GM18508 (cell line): Measurements from ENCODE around the gene CEP57.
"Not testable (repeated sequence)": the region's sequence is repeated elsewhere in the genome, so short reads cannot be mapped to it uniquely, and the experiment has no call there.

ENCODE experiments used
- ATAC-seq: cut with Tn5 transposase; IDR thresholded peaks from one replicate; pipeline ENCODE4 v1.9.1; 2021; ENCODE audit warnings: moderate number of reproducible peaks; ENCODE audit not compliant: insufficient read depth, unreplicated experiment

The CEP57 gene

DNA sequence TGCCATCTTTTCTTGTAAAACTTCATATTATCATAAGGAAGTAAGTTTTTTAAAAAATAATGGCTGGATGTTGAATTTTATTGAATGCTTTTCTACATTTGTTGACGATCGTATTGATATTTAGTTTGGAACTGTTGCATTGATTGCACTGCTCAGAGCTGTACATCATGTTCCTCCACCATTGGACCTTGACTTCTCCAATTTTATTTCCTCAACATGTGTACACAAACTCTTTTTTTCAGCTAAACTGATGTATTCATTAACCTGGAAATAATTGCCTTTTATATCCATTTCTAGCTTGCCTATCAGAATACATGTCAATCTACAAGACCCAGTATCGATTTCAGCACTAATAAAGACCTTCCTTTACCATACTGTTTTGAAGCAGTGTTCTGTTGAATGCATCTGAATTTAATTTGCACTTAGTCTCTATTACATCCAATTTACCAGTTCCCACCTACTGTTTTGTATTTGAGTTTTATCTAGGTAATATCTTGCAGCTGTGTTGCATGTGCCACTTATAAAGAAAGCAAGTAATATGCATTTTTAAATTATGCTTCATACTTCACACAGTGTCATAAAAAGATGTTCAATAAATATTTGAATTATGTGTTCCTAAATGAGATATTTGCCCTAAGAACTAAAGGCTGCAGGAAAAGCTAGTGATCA lies 5.5 kb downstream of the CEP57 start:
- ATAC-seq: no peak

DNA sequence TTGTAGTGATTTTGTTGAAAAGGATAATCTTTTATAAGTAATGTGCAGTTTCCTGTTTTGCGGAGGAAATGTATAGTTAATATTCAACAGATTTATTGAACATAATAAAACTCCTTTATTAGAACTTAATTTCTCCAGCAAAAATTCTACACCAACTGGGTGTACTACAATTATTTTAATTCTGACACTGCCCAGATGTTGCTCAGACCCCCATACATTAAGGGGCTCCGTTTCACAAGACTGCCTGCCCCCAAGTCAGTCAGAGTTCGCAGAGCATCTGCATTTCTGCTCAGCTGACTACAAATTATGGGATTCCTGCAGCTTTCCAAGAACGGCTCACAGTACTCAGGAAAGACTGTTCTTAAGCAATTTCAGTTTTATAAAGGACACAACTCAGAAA lies 6.2 kb downstream of the CEP57 start:
- no peak for ATAC-seq

DNA sequence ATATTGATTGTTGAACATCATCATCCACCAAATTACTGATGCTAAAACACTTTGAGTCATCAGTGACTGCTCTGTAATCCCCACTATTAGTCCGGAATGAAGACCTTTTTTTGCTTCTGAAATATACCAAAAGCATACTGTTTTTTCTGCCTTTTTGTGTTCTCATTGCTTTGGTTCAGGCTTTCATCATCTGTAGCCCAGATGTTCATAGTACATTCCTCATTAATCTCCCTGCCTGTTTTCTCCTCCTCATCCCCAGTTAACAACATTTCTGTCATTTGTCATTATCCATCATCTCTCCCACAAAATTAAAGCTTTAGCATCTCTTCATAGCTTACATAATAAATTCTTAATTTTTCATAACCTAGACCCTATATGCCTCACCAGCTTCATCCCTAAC lies 9.2 kb downstream of the CEP57 start:
- no peak for ATAC-seq

DNA sequence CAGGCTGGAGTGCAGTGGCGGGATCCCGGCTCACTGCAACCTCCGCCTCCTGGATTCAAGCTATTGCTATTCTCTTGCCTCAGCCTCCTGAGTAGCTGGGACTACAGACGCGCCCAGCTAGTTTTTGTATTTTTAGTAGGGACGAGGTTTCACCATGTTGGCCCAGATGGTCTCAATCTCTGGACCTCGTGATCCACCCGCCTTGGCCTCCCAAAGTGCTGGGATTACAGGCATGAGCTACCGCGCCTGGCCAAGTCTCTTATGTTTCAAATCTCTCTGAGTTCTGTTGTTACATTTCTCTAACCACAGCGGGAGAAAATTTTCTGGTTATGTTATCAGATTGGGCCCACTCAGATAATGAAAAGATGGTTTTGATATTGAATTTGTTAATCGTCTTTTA lies 10.1 kb downstream of the CEP57 start:
- ATAC-seq: no peak

DNA sequence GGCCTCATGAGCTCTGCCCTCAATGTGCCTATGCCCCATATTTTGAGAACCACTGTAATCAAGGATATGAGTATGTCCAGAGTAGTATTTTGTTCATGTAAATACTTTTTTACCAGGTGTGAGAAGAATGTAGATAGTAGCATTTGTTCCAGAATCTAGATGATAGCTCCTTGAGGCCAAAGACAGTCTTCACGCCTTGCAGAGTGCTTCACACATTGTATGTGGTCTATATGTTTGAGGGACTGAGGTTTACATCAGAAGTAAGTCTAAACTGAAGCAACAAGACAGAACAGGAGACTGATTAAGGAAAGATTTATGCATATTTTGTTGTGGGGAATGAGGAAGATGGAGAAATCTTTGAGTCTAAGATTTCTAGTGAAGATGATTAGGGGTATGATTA lies 12.5 kb downstream of the CEP57 start:
- ATAC-seq: no peak

DNA sequence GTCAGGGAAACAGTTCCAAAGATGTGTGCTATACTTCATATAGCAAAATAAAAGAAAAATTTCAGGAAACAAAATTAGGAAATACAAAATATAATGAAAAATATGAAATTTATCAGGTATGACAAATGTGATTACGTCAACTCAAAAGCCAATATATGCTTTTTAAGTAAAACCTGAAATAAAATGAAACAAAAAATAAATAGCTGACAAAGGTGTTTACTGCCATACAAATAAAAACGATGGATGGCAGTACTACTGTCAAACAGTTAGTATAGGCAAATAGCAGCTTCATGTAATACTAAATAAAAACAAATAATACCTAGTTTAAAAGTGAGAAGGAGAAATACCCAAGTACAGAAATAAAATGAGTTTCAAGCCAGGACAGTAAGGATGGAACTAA lies 13.7 kb downstream of the CEP57 start:
- no peak for ATAC-seq

DNA sequence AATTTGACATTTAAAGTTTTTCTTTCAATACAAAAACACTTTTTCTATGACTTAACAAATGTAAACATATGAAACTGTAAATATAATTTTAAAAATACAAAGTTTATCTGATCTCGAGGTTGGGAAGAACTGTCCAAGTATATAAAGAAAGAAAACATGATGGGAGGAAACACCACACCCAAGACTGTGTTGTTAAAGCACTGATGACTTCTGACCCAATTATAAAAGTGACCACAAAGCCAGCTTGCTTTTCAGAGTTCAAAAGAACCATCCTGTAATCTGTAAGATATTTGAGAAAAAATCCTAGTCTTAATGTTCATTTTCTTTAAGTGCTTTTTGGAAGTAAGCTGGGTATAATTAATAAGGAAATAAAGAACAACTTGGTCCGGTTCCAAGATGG lies 15.6 kb downstream of the CEP57 start:
- ATAC-seq: no peak

DNA sequence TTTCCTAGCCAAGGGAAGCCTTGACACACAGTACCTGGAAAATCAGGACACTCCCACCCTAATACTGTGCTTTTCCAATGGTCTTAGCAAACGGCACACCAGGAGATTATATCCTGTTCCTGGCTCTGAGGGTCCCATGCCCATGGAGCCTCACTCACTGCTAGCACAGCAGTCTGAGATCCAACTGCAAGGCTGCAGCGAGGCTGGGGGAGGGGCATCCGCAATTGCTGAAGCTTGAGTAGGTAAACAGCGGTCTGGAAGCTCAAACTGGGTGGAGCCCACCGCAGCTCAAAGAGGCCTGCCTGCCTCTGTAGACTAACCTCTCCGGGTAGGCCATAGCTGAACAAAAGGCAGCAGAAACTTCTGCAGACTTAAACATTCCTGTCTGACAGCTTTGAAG lies 16.2 kb downstream of the CEP57 start:
- not testable (repeated sequence) for ATAC-seq

DNA sequence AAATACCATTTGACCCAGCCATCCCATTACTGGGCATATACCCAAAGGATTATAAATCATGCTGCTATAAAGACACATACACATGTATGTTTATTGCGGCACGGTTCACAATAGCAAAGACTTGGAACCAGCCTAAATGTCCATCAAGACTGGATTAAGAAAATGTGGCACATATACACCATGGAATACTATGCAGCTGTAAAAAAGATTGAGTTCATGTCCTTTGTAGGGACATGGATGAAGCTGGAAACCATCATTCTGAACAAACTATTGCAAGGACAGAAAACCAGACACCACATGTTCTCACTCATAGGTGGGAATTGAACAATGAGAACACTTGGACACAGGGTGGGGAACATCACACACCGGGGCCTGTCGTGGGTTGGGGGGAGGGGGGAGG lies 20.8 kb downstream of the CEP57 start:
- not testable (repeated sequence) for ATAC-seq

DNA sequence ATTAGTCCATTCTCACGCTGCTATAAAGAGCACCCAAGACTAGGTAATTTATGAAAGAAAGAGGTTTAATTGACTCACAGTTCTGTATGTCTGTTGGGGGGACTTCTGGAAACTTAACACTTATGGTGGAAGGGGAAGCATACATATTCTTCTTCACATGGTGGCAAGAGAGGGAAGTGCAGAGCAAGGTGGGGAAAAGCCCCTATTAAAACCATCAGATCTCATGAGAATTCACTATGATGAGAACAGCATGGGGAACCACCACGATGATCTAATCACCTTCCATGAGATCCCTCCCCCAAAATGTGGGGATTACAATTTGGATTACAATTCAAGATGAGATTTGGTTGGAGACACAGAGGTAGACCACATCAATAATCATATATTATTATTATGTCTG lies 25.7 kb downstream of the CEP57 start:
- ATAC-seq: no peak

DNA sequence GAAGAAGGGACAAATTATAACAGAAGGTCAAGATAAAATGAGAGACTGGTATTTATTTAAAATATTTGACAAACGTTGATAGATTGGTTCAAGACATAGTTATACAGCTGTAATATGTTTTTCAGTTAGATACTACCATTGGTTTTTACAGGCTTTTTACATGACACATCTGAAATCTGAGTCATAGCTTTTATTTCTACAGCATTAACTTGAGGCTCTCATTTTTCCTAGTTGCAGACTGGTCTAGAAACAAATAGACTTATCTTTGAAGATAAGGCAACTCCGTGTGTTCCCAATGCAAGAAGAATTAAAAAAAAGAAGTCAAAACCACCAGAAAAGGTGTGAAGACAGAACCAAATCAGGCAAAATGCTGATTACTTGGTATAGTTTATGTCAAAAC lies 31.3 kb downstream of the CEP57 start:
- ATAC-seq: no peak

DNA sequence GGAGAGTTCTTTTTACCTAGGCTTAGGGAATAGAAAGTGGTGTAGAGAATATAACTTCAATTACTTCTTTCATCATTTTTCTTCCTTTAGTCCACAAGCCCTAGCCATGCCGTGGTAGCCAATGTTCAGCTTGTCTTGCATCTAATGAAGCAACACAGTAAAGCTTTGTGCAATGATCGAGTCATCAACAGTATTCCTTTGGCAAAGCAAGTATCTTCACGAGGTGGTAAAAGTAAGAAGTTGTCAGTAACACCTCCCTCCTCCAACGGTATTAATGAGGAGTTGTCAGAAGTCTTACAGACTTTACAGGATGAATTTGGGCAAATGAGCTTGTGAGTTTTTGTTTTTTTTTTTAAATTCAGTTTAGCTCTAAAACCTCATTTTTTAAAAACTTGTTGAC lies 37.4 kb downstream of the CEP57 start:
- no peak for ATAC-seq

DNA sequence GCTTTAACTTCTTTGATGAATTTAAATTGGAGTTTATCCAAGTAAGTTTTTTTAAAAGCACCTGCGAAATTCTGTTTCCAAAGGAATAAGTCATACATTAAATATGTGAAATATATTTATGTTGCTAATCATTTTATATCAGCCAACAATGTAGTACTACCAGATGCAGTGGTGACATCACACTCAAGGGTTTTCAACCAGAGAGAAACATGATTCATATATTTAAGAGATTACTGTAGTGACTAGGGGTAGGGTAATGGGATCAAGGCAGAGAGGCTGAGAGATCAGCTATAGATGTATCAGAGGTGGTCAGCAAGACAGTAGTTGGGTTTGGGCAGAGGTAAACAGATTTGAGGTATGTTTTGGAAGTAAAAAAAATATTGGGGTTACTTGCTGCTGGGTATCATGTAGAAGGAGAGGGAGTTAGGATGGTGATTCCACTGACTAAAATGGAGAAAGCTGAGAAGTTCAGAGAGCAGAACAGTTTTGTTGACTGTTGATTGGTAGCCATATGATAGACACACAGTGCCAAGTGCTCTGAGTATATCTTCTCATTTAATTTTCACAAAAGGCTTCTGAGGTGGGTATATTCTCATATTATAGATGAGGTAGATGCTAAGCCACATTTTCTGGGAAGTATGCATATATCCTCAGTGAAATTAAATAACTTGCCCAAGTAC lies 39.4 kb downstream of the CEP57 start:
- ATAC-seq: no peak

DNA sequence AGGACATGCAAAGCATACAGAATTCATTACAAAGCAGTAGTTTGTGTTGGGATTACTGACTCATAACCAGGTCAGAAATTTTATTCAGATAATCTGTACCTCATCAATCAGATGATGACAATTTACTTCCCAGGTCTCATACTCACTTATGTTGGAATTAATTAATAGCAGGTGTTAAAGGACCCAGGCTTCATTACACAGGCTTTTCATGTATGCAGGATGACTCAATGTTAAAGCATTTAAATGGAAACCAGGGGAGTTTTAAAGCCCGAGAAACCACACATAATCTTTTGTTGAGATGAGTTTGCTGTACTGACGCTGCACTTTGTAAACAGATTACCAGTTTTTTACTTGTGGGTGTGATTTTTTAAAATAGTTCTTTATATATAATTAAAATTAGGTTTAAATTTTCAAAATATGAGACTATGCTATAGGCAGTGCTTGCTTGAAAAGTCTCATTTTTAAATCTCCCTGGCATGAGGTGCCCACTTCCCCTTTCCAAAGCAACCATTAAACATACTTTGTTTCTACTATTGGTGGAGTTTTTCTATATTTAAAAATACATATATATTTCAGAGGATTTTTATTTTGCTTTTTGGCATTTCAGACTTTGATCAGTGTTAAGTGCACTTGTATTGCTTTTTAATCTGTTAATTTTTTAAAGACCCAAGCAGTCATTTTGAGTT lies 41.0 kb downstream of the CEP57 start:
- no peak for ATAC-seq

DNA sequence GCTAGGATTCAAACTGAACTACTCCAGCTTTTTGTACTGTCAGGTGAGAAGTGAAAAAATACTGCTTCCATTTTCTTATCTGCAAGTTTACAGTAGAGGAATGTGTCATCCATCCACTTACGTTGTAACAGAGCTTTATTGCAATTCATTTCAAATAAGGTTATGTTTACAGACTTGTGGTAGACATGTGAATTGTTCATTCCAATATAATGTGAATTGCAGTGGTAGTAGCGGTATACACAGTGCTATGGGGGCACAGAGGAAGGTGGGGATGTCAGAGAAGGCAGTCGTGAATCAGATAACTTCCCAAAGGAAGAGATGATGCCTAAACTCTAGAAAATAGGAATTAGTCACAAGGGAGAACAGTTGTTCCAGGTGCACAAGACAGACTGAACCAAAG lies 42.5 kb downstream of the CEP57 start:
- no peak for ATAC-seq

DNA sequence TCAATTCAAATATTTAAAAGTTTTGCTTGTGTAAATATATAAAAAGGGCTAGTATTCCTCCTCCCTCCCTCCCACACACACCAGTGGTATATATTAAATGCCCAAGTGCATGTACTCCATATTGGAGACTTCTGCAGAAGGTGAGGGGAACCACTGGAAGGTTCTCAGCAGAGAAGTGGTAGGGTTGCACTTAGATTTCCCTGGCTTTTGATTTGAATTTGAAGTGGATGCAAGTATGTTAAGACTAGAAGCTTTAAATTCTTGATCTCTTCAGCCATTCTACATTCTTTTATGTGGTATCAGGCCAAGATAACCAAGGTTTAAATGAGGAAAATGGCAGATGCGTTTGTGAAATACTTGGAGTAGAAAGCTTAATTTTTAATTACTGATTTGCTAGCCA lies 43.1 kb downstream of the CEP57 start:
- ATAC-seq: no peak

DNA sequence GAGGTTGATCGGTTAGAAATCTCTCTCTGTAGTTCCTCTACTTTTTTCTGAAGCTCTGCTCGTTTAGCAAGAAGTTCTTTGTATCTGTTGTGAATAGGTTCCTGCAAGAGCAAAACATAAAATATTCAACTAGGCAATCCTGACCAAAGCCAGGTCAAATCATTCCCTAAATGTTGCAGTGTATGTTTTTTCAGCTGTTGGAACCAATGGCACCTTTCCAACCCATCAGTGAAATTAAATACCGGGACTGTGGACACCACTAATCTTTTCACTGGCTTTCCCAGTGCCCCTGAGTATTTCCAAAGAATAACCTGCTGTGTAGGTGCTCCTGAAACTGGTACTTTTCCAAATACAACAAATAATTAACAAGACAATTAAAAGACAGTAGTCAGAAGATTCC lies 45.1 kb downstream of the CEP57 start:
- ATAC-seq: no peak

DNA sequence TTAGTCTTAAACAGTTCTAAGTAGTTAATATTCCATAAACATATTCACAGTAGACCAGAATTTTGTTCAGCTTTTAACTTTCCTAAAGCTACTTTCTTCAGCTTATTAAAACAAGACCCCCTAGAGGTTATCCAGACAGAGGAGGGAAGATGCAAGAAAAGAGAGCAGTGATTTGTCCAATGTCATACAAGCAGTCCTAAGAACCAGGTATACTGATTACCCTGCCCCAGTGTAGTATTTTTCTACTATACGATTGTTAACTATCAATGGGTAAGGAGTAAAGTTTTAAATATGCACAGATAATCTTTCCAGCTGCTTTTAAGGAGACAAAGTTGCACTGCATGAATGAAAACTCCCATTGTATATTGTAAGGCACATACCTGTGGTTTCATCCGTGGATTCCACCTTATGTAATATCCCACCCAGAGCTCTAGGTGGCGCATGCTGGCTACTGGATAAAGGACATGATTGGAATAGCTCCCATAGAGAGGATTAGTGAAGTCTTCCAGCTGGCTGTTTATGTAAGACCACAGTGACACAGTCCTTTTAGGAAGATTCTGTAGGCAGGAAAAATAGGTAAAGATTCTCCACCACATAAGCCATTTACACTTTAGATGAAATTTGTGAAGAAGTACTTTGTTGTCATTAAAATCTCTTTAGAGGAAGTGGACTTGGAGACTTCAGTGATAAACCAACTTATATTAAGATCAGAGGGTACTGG lies 45.6 kb downstream of the CEP57 start:
- ATAC-seq: peak; percentile 86

DNA sequence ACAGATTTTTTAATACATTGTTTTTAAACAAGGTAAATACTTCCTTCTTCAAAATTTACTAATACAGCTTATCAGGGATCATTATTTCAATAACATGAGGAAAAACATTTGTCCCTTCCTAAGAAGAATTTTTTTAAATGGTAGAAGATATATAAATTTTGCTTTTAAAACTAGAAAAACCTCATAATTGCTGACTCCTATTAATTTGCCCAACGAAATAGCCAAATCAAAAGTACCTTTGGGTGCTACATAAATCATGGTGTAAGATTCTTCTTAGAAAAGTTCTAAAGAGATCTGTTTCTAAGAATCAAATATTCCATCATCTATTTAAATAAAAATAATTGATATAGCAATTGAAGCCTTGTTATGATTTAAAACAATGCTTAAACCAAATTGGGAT lies 54.9 kb downstream of the CEP57 start:
- no peak for ATAC-seq

DNA sequence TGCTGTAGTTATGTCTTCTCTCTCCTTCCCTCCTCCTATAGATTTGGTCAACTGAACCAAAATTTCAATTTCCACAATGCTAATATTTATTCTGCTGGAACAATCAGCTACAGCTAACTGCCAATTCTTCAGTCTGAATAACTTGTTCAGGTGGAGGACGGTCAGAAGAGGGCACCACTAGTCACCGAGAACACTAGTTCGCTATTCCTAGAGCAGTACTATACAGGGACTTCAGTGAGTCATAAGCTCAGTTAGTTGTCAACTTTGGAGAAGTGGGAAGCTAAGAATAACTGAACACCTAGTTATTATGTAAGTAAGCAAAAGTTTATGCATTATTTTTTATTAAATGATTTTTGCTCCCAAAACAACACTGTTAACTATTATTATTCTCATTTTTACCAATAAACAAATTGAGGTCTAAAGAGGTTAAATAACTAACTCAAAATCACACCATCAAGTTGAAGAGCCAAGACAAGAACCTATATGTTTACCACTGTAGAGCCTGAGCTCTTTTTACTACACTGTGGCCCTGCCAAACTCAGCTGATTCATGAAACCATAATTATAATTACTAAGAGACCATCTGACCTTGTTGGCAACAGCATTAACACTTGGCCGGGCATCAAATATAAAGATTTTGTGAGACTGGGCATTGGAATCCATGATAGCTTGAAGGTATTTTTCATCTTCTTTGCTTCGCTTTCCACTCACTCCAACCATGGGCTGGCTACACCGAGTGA lies 59.0 kb downstream of the CEP57 start:
- peak; percentile 69 for ATAC-seq
